Measurements from ENCODE around the gene RUSF1. TPM values are rescaled to one million over a fixed set of nuclear protein-coding genes. Genes with fewer than 3 reads are reported as not detected.
A peak's percentile ranks its signal among the peaks of the same experiment; 100 is the strongest.

The RUSF1 gene
- total RNA-seq, 1 experiment from 2014 or later, result 39.9 TPM

- Histone ChIP-seq H3K27me3 (ENCODE audit: low read length) (no peaks in the 10 kb centered on the region), H3K4me2 (ENCODE audit: low read length) (no peak overlapping the region), H3F3A (ENCODE audit: low read length, unreplicated experiment) (no peaks in the 10 kb centered on the region), H3K4me1 (ENCODE audit: insufficient read depth, low read length) (peaks cover 4% of the 10 kb centered on the region), H3K4me3 (ENCODE audit: low read length) (no peak overlapping the region), H3K36me3 (ENCODE audit: low read depth, low read length) (no peaks in the 10 kb centered on the region), H2AFZ (ENCODE audit: low read length) (no peak overlapping the region), H3K9ac (ENCODE audit: low read length) (no peak overlapping the region), H3K79me2 (ENCODE audit: low read length) (no peaks in the 10 kb centered on the region), H4K20me1 (ENCODE audit: low read length) (no peaks in the 10 kb centered on the region), H3K9me3 (ENCODE audit: low read length) (no peaks in the 10 kb centered on the region), H3K9me2 (replicated peaks; ENCODE audit: low read length) (no peaks in the 10 kb centered on the region), H3K27ac (ENCODE audit: low read length) (no peak overlapping the region)
- ChIA-PET POLR2A (ENCODE audit: unreplicated experiment) (no interaction called here), CTCF (no interaction called here)
- no peak for ATAC-seq
- intact Hi-C loops (cut with micrococcal nuclease), result no loop called here
- no TSS peak for BruUV-seq (replicated peaks)
- no peak for DNase-seq
- TF ChIP-seq, protein P1, sequence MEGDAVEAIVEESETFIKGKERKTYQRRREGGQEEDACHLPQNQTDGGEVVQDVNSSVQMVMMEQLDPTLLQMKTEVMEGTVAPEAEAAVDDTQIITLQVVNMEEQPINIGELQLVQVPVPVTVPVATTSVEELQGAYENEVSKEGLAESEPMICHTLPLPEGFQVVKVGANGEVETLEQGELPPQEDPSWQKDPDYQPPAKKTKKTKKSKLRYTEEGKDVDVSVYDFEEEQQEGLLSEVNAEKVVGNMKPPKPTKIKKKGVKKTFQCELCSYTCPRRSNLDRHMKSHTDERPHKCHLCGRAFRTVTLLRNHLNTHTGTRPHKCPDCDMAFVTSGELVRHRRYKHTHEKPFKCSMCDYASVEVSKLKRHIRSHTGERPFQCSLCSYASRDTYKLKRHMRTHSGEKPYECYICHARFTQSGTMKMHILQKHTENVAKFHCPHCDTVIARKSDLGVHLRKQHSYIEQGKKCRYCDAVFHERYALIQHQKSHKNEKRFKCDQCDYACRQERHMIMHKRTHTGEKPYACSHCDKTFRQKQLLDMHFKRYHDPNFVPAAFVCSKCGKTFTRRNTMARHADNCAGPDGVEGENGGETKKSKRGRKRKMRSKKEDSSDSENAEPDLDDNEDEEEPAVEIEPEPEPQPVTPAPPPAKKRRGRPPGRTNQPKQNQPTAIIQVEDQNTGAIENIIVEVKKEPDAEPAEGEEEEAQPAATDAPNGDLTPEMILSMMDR (conservative IDR thresholded peaks at IDR 0.05; ENCODE audit: low read depth, low read length), result no peak
- TF ChIP-seq EZH2phosphoT487 (IDR thresholded peaks at IDR 0.05; ENCODE audit: borderline replicate concordance, low read length), result no peak
- no peak for TF ChIP-seq EZH2 (IDR thresholded peaks at IDR 0.05; ENCODE audit: low read length, unreplicated experiment)
Observed at GRCh38 chr16:31513884-31514283, 5.7 kb upstream of the RUSF1 start.

GRCh38 chr16:31513126-31513525, 4.9 kb upstream of the RUSF1 start:
- Histone ChIP-seq H3F3A (ENCODE audit: low read length, unreplicated experiment) (no peaks in the 10 kb centered on the region), H4K20me1 (ENCODE audit: low read length) (no peaks in the 10 kb centered on the region), H3K27me3 (ENCODE audit: low read length) (no peaks in the 10 kb centered on the region), H3K4me1 (ENCODE audit: insufficient read depth, low read length) (peaks cover 8% of the 10 kb centered on the region), H2AFZ (ENCODE audit: low read length) (no peak overlapping the region), H3K9ac (ENCODE audit: low read length) (no peak overlapping the region), H3K9me3 (ENCODE audit: low read length) (no peaks in the 10 kb centered on the region), H3K4me3 (ENCODE audit: low read length) (no peak overlapping the region), H3K9me2 (replicated peaks; ENCODE audit: low read length) (no peaks in the 10 kb centered on the region), H3K4me2 (ENCODE audit: low read length) (no peak overlapping the region), H3K79me2 (ENCODE audit: low read length) (peaks cover under 1% of the 10 kb centered on the region; the same call in 1 of the 2 replicates), H3K27ac (ENCODE audit: low read length) (no peak overlapping the region), H3K36me3 (ENCODE audit: low read depth, low read length) (no peaks in the 10 kb centered on the region)
- ATAC-seq (peak; percentile 42), DNase-seq (peak; percentile 82)
- TF ChIP-seq EZH2 (IDR thresholded peaks at IDR 0.05; ENCODE audit: low read length, unreplicated experiment) (no peak), EZH2phosphoT487 (IDR thresholded peaks at IDR 0.05; ENCODE audit: borderline replicate concordance, low read length) (no peak)
- TF ChIP-seq, protein P1 (conservative IDR thresholded peaks at IDR 0.05; ENCODE audit: low read depth, low read length), result no peak
- ChIA-PET POLR2A (ENCODE audit: unreplicated experiment) (no interaction called here), CTCF (no interaction called here)
- no TSS peak for BruUV-seq (replicated peaks)
- intact Hi-C loops (cut with micrococcal nuclease), result no loop called here

DNA sequence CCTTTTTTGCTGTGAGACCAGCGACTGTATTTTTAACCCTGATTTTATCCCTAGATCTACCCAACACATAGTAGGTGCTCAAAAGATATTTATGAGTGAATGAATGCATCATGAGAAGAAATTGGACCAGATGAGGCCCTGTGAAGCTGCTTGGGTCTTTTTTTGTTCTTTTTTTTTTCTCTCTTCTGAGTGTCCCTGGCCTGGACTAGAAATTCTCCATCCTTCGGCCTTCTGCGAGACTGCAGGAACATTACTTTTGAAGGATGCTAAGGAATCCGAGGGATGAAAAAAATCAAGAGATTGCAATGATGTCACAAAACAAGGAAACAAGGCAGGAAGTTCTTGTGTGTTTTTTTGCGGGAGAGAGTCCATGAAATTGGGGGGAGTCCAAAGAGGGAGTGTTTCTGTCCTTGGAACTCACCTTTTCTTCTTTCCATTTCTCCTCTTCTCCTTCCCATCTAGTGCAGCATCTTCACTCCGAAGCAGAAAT, 560 bp upstream of the RUSF1 start:
- ATAC-seq (no peak), DNase-seq (no peak)
- peak overlapping the region; percentile 39; the same call in 1 of the 2 replicates for H3K27ac ChIP-seq (ENCODE audit: low read length)
- peaks cover 15% of the 10 kb centered on the region for H3K79me2 ChIP-seq (ENCODE audit: low read length)
- no peaks in the 10 kb centered on the region for H3K27me3 ChIP-seq (ENCODE audit: low read length)
- POLR2A ChIA-PET (ENCODE audit: unreplicated experiment), result no interaction called here
- H3K4me2 ChIP-seq (ENCODE audit: low read length), result peak overlapping the region; percentile 89
- H3K9me3 ChIP-seq (ENCODE audit: low read length), result no peaks in the 10 kb centered on the region
- peaks cover 15% of the 10 kb centered on the region for H3K4me1 ChIP-seq (ENCODE audit: insufficient read depth, low read length)
- peak overlapping the region; percentile 82 for H2AFZ ChIP-seq (ENCODE audit: low read length)
- no peaks in the 10 kb centered on the region for H3K9me2 ChIP-seq (replicated peaks; ENCODE audit: low read length)
- peak overlapping the region; percentile 98 for H3K4me3 ChIP-seq (ENCODE audit: low read length)
- TF ChIP-seq, protein P1 (conservative IDR thresholded peaks at IDR 0.05; ENCODE audit: low read depth, low read length), result no peak
- TF ChIP-seq EZH2phosphoT487 (IDR thresholded peaks at IDR 0.05; ENCODE audit: borderline replicate concordance, low read length) (no peak), EZH2 (IDR thresholded peaks at IDR 0.05; ENCODE audit: low read length, unreplicated experiment) (no peak)
- no peaks in the 10 kb centered on the region for H4K20me1 ChIP-seq (ENCODE audit: low read length)
- H3K36me3 ChIP-seq (ENCODE audit: low read depth, low read length), result no peaks in the 10 kb centered on the region
- H3F3A ChIP-seq (ENCODE audit: low read length, unreplicated experiment), result no peaks in the 10 kb centered on the region
- CTCF ChIA-PET, result no interaction called here
- intact Hi-C loops (cut with micrococcal nuclease), result loop anchor here (5.0 kb wide), 1 partner anchor 194 kb away; no protein-coding TSS in a partner anchor
- TSS peak; percentile 80 for BruUV-seq (replicated peaks)
- peak overlapping the region; percentile 99 for H3K9ac ChIP-seq (ENCODE audit: low read length)

Data from PC-3 (cell line).